ENCODE measurements around the gene POR. TPM values are rescaled to one million over a fixed set of nuclear protein-coding genes. Genes with fewer than 3 reads are reported as not detected.

Gene POR
- total and polyA plus RNA-seq, 2 of the 8 experiments (the other 6 are each of a cell fraction or from before 2014, with no cell fraction given) = 98.7 to 144 TPM

GRCh38 chr7:76020031-76020714, 105.2 kb downstream of the POR start:
- Histone ChIP-seq H2BK12ac (ENCODE audit: low read depth, low read length) (no peak overlapping the region), H2AK5ac (ENCODE audit: low read depth, low read length) (no peak overlapping the region), H3K23me2 (ENCODE audit: low read depth, low read length) (no peaks in the 10 kb centered on the region), H2AFZ (ENCODE audit: low read length) (no peak overlapping the region), H4K8ac (ENCODE audit: extremely low read depth, insufficient read depth, low read length) (no peak overlapping the region), H4K20me1 (replicated peaks in 1 of 2; ENCODE audit: control insufficient read depth in 1 of 2, insufficient read depth in 2 of 2, low read length in 2 of 2) (no peaks in the 10 kb centered on the region), H4K5ac (ENCODE audit: insufficient read length, low read depth, low read length) (no peak overlapping the region), H3K79me2 (ENCODE audit: control insufficient read depth in 1 of 2, insufficient read depth in 2 of 2, low read length in 2 of 2) (no peaks in the 10 kb centered on the region), H3K18ac (ENCODE audit: extremely low read depth, low read length) (no peak overlapping the region), H4K91ac (replicated peaks; ENCODE audit: insufficient read length, low read length) (no peak overlapping the region), H2BK120ac (replicated peaks; ENCODE audit: low read depth, low read length) (no peak overlapping the region), H3K56ac (replicated peaks; ENCODE audit: insufficient read length, low read depth, low read length) (no peak overlapping the region), H3K14ac (ENCODE audit: insufficient read length) (no peak overlapping the region), H2BK5ac (ENCODE audit: low read depth, low read length) (no peak overlapping the region), H3K27ac (ENCODE audit: low read depth, low read length) (no peak overlapping the region), H3K4me1 (replicated peaks in 1 of 4; ENCODE audit: control insufficient read depth in 3 of 4, insufficient read depth in 4 of 4, low read length in 3 of 4) (no peaks in the 10 kb centered on the region), H3K4me3 (ENCODE audit: extremely low read depth in 1 of 4, insufficient read depth in 2 of 4, low read depth in 3 of 4, low read length in 4 of 4) (no peak overlapping the region), H3K23ac (ENCODE audit: insufficient read length) (no peak overlapping the region), H3K36me3 (ENCODE audit: control insufficient read depth in 2 of 4, insufficient read depth in 4 of 4, low read length in 3 of 4) (no peaks in the 10 kb centered on the region; a peak in 3 of 8 replicates), H3K9ac (replicated peaks in 1 of 4; ENCODE audit: extremely low read depth in 1 of 4, low read depth in 3 of 4, low read length in 3 of 4) (no peak overlapping the region), H3K4me2 (ENCODE audit: insufficient read depth in 1 of 2, low read depth in 2 of 2, low read length in 2 of 2) (no peak overlapping the region), H3K27me3 (replicated peaks in 1 of 4; ENCODE audit: control insufficient read depth in 3 of 4, extremely low read depth in 1 of 4, insufficient read depth in 3 of 4, low read length in 3 of 4) (no peaks in the 10 kb centered on the region), H3K9me3 (ENCODE audit: insufficient read depth in 2 of 2, low read depth in 1 of 2, low read length in 1 of 2) (no peaks in the 10 kb centered on the region), H3K79me1 (ENCODE audit: low read depth, low read length) (no peaks in the 10 kb centered on the region), H2BK15ac (ENCODE audit: low read length) (no peak overlapping the region), H2BK20ac (ENCODE audit: low read length) (no peak overlapping the region), H3K4ac (replicated peaks; ENCODE audit: insufficient read length, low read depth, low read length) (no peak overlapping the region)
- ChIA-PET POLR2A (ENCODE audit: partially characterized antibody) (interaction anchor here (1.1 to 1.6 kb wide), 2 partner anchors 27 to 178 kb away, joined by 3 read pairs; partner anchors contain the start of gene STYXL1), CTCF (ENCODE audit: partially characterized antibody) (interaction anchor here (0.6 to 5.3 kb wide), 50 partner anchors 9 to 446 kb away, joined by 3 to 57 read pairs (median 4); partner anchors contain the start of genes MDH2, POR, STYXL1 and TMEM120A)
- FAIRE-seq (peak; percentile 13), DNase-seq (ENCODE audit: low read depth in 1 of 2, low spot score in 2 of 2) (peak; percentile 38 to 90)
- 52% methylated on average over 6 of the region's 6 CpGs; no CpG with 5 or more reads in 1 of the 2 experiments for WGBS, 2 experiments (ENCODE audit: extremely low coverage in 1 of 2, insufficient coverage in 1 of 2, insufficient read length in 1 of 2, insufficient replicate concordance in 2 of 2, low coverage in 1 of 2, low lambda C conversion rate in 2 of 2, missing lambda C conversion rate in 1 of 2)
- no peak for TF ChIP-seq CBX8 (IDR thresholded peaks at IDR 0.05; ENCODE audit: borderline replicate concordance, low read depth, low read length)
- no peak for TF ChIP-seq RNF2 (IDR thresholded peaks at IDR 0.05; ENCODE audit: borderline replicate concordance, low read depth, low read length, missing control alignments, poor library complexity, severe bottlenecking)
- TF ChIP-seq GABPA (IDR thresholded peaks at IDR 0.05; ENCODE audit: borderline replicate concordance, insufficient read depth, low read length) = no peak
- TF ChIP-seq MAX (IDR thresholded peaks at IDR 0.05) = no peak
- TF ChIP-seq JUND (IDR thresholded peaks at IDR 0.05; ENCODE audit: low read length) = no peak
- 0 out of 4 replicates have a peak, but pooled peaks of 1 of the 2 experiments have one; percentile 28 for TF ChIP-seq SIN3A (conservative IDR thresholded peaks at IDR 0.05 in 1 of 2, IDR thresholded peaks at IDR 0.05 in 1 of 2; ENCODE audit: low read depth in 1 of 2, low read length in 2 of 2)
- TF ChIP-seq RXRA (IDR thresholded peaks at IDR 0.05; ENCODE audit: insufficient read depth, low read depth, low read length) = no peak
- TF ChIP-seq SRF (IDR thresholded peaks at IDR 0.05; ENCODE audit: low read depth, low read length) = no peak
- no peak for TF ChIP-seq ATF3 (IDR thresholded peaks at IDR 0.05; ENCODE audit: insufficient read depth, low read depth, low read length)
- no peak for TF ChIP-seq KDM1A (IDR thresholded peaks at IDR 0.05; ENCODE audit: borderline replicate concordance, low read length)
- peak; percentile 34; the same call in 1 of the 2 replicates for TF ChIP-seq TEAD4 (IDR thresholded peaks at IDR 0.05; ENCODE audit: low read depth, low read length)
